ENCODE measurements around the gene TCAF1.
A peak's percentile ranks its signal among the peaks of the same experiment; 100 is the strongest.
"Not testable (repeated sequence)": the region's sequence is repeated elsewhere in the genome, so short reads cannot be mapped to it uniquely, and the experiment has no call there.

Gene TCAF1

DNA sequence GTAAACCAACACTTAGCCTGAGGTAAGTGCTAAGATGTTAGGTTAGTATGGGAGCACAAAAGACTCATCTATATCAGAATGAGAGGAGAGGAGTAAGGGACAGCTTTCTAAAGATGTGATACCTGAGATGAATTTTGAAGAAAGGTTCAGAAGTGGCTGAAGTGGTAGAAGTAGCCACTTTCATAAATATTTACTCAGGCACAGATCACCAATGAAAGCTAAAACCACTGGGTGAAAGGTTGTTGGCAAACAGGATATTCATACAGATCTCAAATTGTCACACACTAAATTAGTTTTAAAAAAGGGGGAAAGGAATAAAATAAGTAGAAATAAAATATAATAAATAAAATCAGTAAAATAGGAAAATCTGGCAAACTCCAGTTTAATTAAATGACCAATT, 30.4 kb downstream of the TCAF1 start:
- not testable (repeated sequence) for DNase-seq

DNA sequence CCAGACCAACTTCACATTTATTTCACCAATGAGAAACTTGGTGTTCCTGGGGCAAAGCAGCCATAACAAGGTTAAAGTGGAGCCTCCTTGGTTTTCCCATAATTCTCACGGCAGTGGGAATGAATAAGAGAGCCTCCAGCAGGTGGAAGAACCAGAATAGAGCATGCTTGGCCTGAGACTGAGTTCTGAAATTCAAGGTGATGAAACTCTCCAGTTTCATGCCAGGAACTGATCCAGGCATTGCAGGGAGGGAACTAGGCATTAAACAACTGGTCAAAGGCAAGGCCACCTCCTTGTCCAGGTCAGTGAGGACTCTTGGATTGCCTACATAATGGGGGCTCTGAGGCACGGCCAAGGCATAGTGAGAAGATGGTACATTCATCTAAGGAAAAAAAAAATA, 44.0 kb downstream of the TCAF1 start:
- not testable (repeated sequence) for DNase-seq

DNA sequence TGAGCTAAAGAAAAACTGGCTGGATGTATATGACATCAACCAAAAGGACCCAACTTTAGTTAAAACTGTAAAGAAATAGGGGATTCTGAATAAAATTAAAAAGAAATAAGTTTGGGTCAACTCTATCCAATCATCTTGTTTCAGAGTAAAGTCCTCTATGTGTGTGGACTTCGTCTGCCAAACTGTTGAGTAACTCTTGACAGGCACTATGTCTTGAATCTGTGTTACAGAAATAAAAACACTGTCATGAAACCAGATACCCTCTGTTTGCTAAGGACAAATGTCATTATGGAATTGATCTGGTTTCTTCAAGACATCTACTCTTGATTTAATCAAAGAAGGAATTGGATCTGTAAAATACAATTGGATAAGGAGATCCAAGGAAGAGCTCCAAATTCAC, 46.5 kb downstream of the TCAF1 start:
- not testable (repeated sequence) for DNase-seq

DNA sequence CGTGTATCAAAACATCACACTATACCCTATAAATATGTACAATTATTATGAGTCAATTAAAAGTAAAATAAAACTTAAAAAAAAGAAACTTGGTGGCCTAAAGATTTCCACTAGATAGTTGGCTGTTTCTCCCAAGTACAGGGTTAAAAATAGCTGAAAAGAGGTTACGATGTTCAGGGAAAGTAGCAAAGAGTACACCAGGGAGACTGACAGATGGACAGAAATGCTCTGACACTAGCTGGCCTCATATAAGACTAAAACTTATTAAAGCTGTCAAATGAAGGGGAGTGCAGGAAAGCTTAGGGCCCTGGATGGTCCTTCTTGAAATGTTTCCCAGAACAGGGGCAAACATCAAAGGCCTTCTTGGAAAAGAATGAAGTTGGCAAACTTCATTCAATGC, 51.3 kb downstream of the TCAF1 start:
- DNase-seq = no peak

DNA sequence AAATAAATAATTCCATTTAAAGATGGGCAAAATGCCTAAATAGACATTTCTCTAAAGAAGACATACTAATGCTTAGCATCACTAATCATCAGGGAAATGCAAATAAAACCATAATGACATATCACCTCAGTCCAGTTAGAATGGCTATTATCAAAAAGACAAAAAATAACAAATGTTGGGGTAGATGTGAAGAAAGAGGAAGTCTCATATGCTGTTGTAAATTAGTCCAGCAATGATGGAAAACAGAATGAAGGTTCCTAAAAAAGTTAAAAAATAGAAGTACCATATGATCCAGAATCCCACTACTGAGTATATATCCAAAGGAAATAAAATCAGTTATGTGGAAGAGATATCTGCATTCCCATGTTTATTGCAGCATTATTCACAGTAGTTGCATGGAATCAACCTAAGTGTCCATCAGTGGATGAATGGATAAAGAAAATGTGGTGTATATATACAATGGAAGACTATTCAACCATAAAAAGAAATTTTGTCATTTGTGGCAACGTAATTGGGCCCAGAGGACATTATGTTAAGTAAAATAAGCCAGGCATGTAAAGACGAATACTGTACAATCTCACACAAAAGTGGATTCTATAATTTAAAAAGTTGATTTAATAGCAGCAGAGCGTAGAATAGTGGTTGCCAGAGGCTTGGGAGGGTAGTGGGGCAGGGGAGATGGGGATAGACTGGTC, 52.0 kb downstream of the TCAF1 start:
- no peak for DNase-seq

DNA sequence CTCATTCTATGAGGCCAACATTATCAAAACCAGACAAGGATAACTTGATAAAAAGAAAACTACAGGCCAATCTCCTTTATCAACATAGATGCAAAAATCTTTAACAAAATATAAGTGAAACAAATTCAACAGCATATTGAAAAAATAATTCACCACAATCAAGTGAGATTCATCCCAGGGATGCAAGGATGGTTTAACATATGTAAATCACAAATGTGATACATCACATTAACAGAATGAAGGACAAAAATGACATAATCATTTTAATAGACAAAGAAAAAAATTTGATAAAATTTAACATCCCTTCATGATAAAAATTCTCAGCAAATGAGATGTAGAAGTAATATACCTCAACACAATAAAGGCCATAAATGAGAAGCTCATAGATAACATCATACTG, 53.8 kb downstream of the TCAF1 start:
- no peak for DNase-seq

DNA sequence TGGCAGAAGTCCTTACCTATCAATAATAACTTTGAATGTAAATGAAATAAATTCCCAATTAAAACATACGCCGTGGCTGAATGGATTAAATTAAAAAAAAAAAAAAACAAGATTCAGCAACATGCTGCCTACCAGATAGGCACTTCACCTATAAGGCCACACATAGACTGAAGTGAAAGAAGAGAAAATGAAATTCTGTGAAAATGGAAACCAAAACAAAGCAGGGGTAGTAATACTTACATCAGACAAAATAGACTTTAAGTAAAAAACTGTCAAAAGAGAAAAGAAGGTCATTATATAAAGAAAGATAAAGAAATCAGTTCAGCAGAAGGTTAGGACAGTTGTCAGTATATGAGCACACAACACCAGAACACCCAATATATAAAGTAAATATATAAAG, 55.3 kb downstream of the TCAF1 start:
- no peak for DNase-seq

DNA sequence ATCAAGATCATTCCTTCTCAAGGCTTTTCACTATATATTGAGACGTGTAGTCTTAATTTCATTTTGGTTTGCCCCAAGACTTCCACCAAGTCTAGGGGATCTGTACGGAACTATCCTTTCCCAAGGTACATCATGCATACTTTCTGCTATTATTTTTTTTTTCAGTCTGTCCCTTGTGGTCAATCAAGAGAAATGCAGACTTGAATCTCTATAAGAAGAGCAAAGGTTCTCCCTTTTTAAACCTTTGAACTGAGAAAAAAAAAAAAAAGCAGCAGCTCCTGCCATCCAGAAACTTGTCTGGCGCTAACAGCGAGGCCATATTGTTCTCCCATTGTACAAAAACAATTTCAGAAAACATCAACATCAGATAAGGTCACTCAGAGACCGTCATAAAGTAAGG, 60.3 kb downstream of the TCAF1 start:
- DNase-seq = not testable (repeated sequence)

DNA sequence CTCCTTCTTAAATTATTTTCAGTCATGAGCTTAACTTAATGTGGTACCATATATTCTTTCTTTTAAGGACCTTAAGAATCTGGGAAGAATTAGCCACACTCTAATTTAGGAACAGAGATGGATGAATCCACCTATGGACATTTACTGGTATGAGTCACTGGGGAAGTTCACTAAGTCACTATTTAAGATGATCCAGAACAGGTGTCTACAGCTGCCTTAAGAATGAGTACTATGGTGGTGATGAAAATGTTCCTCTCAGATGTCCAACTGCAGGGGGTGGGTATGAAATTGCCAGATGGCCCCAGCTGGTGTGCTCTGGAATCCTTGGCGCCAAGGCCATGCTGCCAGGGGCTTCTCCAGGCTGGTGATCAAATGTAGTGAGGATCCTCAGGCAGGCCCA, 61.9 kb downstream of the TCAF1 start:
- not testable (repeated sequence) for DNase-seq

DNA sequence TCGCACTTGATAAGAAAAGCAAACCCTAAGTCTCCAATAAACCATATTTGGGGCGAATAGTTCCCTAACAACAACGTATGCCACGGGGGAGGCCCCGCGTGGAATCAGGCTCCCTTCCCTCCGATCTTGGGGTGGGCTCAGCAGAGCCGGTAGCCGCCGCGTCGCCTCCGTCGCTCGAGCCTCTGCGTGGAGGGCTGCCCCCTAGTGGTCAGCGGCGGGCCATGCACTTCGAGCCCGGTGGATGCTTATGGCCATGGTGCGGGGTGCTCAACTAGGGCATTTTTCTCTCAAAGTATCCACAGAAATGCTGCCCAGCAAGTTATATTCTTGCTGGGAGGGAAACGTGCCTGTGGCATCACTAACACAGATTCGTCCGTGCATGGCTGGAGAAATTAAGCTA, 64.8 kb downstream of the TCAF1 start:
- not testable (repeated sequence) for DNase-seq

DNA sequence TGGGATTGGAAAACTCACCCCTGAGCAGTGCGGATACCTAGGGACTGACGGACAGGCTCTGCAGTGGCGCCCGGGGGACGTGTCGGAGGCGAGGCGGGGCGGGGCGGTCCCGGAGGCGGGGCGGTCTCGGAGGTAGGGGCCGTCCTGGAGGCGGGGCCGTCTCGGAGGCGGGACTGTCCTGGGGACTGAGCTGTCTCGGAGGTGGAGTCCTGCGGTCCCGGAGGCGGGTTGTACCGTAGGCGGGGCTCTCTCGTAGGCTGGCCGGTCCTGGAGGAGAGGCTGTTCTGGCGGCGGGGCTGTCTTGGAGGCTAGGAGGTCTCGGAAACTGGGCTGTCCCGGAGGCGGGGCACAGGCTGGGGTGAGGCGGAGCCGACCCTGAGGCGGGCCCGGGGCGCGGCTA, 65.4 kb downstream of the TCAF1 start:
- peak; percentile 1 to 92 (median 76) for DNase-seq

DNA sequence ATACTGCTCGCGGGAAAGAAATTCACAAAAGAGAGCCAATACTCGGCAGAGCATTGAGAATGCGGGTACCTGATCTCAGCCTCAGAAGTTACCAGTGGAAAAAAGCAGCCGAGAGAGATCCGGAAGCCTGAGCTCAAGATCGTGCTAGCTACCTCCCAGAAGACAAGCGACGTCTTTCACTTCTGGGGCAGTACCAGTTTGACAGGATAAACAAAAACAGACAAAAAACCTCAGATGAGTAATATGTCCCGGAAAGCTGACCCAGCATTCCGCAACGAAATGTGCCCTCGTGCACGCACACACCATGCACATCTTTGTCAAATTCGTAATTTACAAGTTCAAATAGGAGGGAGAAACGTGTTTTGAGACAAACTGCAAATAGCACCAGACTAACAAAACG, 65.9 kb downstream of the TCAF1 start:
- not testable (repeated sequence) for DNase-seq

DNA sequence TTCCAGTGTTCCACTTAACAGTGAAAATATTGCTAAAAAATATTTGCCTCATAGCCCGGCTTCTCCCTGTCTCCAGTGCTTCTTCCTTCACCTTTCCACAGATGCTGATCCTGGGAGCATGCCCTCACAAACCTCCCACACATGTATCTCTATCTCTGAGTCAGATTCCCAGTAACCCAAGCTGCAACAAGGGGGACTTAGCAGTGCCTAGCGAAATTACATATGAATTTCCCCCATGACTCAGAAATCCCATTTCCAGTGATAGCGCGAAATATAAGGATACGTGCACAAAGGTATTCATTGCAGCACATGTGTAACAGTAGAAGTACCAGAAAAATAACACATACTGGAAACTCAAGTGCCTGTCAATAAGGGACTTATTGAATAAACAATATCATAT, 75.4 kb downstream of the TCAF1 start:
- DNase-seq = not testable (repeated sequence)

DNA sequence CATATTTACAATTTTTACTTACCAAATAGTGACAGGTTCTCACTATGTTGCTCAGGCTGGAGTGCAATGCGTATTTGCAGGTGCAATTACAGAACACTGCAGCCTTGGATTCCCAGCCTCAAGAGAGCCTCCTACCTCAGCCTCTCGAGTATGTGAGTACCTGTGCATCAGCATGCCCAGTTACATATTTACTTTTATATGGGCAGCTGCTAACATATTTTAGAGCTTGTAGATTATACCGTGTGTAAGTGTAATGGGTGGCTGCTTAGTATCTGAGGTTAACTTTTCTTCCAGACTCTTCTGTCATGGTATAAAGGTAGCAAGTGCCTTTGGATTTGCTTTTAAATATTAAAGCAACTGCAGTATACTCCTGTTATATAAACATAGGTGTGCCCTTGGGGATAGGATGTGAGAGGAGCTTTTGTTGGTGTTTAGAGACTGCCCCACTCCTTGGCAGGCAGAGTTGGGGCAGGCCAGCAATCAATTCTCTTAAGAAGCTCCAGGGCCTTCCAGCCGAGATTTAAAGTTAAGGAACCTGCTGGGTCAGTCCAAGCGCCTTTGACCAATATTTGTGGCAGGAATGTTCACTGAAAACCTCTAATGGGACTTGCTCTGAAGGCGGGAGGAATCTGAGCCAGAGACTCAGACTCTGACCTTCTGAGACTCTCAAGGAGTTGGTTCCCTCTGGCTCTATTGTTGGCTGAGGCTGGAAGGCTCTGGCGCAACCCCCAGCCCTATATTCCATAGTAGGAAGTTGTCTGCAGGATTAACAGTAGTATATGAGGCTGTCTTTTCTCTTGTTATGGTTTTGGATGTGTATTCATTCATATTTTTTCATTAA, 77.5 kb downstream of the TCAF1 start:
- not testable (repeated sequence) for DNase-seq

DNA sequence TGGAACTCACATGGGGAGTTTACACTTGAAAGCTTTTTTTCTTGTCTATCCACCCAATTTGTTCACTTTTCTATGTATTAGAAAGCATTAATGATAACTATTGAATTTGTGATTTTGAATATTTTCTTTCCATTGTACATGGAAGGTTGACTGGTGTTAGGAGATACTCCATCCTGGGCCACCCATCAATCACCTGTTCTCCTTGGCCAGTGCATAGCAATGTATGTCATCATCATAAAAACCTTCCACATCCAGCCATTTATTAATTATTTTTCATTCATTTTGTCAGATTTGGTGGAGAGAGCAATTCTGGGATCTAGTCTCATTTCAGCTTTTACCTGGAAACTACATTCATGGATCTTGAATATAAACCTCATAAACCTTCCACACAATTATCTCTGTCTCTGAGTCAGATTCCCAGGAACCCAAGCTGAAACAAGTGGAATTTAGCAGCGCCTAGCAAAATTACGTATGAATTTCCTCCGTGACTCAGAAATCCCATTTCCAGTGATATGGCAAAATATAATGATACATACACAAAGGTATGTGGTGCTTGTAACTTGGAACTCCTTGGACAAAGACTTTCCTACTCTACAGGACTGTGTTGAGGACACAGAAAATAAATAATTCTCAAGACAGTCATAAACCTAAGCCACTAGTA, 78.2 kb downstream of the TCAF1 start:
- DNase-seq = not testable (repeated sequence)

DNA sequence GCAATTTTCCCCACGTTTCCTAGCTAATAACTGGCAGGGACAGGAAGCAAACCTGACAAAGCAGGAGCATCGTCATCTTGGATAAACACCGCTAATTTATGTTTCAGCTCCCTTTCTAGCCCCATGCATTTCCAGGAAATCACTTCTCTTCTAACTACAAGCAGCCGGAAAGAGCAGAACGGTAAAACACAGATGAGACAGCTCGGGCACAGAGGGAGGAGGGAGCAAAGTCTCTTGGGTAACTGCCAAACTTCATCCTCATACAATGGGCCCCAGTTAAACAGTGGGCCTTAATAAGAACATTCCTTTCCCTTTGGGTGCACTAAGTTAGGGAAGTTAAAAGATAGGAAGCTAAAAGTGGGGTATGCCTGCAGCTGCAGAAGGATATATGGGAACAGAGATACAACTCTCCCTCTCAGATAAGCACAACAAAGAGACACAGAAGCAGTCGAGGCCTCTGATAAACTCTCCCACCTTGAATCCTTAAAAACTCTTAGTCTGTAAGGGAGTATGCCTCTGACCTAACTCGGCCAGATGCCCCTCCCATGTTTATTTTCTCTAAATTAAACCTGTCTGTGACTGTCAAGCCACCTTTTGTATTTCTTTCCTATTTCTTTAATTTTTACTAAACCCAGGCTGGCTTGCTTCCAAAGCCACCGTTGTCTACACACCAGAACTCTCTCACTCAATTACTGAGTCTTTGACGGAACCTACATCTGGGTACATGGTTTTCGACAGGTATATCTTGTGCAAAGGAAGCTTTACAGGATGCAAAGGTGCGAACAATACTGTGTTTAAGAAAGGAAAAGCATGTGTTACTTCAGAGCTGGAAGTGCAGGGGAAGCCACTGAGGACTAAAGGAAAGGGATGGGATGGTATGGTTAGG, 80.3 kb downstream of the TCAF1 start:
- not testable (repeated sequence) for DNase-seq

DNA sequence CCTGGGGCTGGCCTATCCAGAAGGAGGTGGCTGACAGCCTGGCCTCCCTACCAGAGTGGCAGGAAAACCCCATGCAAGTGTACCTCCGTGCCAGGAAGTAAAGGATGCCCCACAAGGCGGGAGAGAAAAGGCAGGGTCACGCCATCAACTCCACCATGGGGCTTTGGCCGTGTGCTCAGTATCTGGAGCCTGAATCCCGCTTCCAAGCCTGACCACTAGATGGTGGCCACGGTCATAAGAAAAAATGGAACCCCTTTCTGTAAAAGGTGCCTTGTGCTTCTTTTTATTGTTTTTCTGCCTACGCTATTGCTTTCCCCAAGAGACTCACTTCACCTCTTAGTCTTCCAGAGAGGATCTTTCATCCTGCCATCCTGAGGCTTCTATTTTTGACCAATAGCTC, 84.1 kb downstream of the TCAF1 start:
- DNase-seq = not testable (repeated sequence)

DNA sequence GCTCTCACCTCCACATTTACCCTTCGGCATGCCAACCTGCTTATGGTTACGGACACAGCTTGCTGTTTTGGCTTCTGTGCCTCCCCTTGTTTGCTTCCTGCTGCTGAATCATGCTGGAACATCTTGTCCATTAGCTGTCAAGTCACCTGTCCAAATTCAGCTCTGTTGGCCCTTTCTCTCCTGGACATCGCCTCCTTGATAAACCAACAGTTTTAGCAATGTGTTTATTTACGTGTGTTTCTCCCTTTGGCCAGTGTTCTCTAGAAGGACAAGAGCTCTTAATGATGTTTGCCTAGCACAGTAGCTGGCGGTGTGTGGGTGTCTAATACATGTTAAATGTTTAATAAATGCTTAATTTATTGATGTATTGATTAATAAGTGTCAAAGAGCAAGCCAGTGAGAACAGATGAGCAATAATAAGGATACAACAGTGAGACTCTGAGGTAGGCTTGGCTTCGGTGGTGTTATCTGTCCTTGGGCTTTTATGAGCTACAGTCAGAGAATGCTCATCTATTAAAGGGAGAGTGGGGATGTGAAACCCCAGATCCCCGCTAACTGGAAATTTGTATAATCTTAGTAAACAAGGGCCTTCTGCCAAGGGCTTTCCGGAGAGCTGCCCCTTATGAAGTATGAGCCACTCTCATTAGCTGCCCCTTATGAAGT, 85.4 kb downstream of the TCAF1 start:
- not testable (repeated sequence) for DNase-seq

DNA sequence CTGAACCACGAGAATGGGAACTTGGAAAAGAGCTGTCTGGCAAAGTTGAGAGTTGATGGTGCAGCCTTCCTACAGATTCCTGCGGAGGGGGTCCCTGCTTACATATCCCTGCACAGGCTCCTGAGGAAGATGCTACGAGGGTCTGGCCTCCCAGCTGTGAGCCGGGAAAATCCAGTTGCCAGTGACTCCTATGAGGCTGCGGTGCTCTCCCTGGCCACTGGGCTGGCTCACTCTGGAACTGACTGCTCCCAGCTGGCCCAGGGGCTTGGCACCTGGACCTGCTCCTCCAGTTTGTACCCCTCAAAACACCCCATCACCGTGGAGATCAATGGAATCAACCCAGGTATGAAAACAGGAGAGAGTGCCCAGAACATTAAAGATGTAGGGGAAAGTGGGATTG, 91.3 kb downstream of the TCAF1 start:
- DNase-seq = not testable (repeated sequence)

DNA sequence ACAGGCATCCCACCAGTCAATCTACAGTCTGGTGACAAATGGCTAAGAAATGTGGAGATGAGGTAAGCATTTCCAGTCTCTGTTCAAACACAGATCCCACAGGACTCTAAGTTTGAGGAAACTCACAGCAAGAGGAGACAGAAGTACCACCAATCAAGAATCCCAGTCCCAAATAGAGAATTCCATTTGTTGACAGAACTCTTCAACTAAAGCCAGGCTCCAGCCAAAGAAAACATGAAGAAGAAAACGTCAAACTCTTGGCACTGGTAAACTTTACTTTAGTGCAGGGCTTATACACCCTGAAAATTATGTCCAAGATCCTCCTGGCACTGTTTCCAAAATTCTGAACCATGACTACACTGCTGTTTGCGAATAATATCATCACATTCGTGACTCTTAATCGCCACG, 95.3 kb downstream of the TCAF1 start:
- not testable (repeated sequence) for DNase-seq

Measured in amygdala (tissue), 56 donors.